Measurements from ENCODE around the gene AMHR2.
"Not testable (repeated sequence)": the region's sequence is repeated elsewhere in the genome, so short reads cannot be mapped to it uniquely, and the experiment has no call there.

Gene AMHR2

GRCh38 chr12:53386381-53386780, 37.3 kb upstream of the AMHR2 start:
- not testable (repeated sequence) for H2BK120ac ChIP-seq (ENCODE audit: low read depth, low read length); H2BK15ac ChIP-seq (ENCODE audit: low read depth, poor library complexity, severe bottlenecking); H3K79me1 ChIP-seq (replicated peaks; ENCODE audit: low read length, poor library complexity, severe bottlenecking); DNase-seq; H3K9me3 ChIP-seq (ENCODE audit: control insufficient read depth, low read length); H3K23ac ChIP-seq (ENCODE audit: low read length in 2 of 2); H4K8ac ChIP-seq (ENCODE audit: low read length); H3K4ac ChIP-seq (ENCODE audit: low read depth in 1 of 2, low read length in 2 of 2); H2BK5ac ChIP-seq (ENCODE audit: low read depth, low read length, poor library complexity, severe bottlenecking); H2AFZ ChIP-seq (ENCODE audit: low read depth, low read length); H2AK5ac ChIP-seq (ENCODE audit: low read length, severe bottlenecking); H3K14ac ChIP-seq (ENCODE audit: low read length in 2 of 2); H3K4me2 ChIP-seq (ENCODE audit: low read length, poor library complexity, severe bottlenecking); H4K91ac ChIP-seq (ENCODE audit: low read length); H3K18ac ChIP-seq (ENCODE audit: low read depth in 1 of 2, low read length in 2 of 2); H3K27me3 ChIP-seq (ENCODE audit: control insufficient read depth in 1 of 2, insufficient read depth in 1 of 2, low read length in 2 of 2)
- Histone ChIP-seq H3K36me3 (ENCODE audit: control insufficient read depth in 1 of 2, insufficient read depth in 2 of 2, low read depth in 1 of 2, low read length in 2 of 2) (peaks cover 24 to 40% of the 10 kb centered on the region in 2 experiments), H3K4me3 (ENCODE audit: insufficient read depth in 1 of 2, low read depth in 1 of 2, low read length in 2 of 2) (peak overlapping the region in 1 of 2 experiments; percentile 41), H3K4me1 (ENCODE audit: control insufficient read depth, insufficient read depth, low read depth, low read length) (peaks cover 35% of the 10 kb centered on the region), H3K27ac (ENCODE audit: low read length, poor library complexity, severe bottlenecking) (peak overlapping the region; percentile 85), H2BK12ac (ENCODE audit: low read length in 2 of 2) (peak overlapping the region in 1 of 2 experiments; percentile 74), H3K9ac (ENCODE audit: low read length) (peak overlapping the region; percentile 62)
- 93% methylated on average over 5 of the region's 5 CpGs for WGBS

- Histone ChIP-seq H2BK15ac (ENCODE audit: low read depth, poor library complexity, severe bottlenecking) (no peak overlapping the region), H4K91ac (ENCODE audit: low read length) (no peak overlapping the region), H3K27ac (ENCODE audit: low read length, poor library complexity, severe bottlenecking) (peak overlapping the region; percentile 42), H2BK12ac (ENCODE audit: low read length in 2 of 2) (no peak overlapping the region), H3K14ac (ENCODE audit: low read length in 2 of 2) (no peak overlapping the region), H2AFZ (ENCODE audit: low read depth, low read length) (no peak overlapping the region), H3K23ac (ENCODE audit: low read length in 2 of 2) (no peak overlapping the region), H2AK5ac (ENCODE audit: low read length, severe bottlenecking) (peak overlapping the region; percentile 54), H3K9ac (ENCODE audit: low read length) (peak overlapping the region; percentile 86), H2BK120ac (ENCODE audit: low read depth, low read length) (no peak overlapping the region), H3K4ac (ENCODE audit: low read depth in 1 of 2, low read length in 2 of 2) (no peak overlapping the region), H3K4me3 (ENCODE audit: insufficient read depth in 1 of 2, low read depth in 1 of 2, low read length in 2 of 2) (peak overlapping the region in 1 of 2 experiments; percentile 60), H4K8ac (ENCODE audit: low read length) (no peak overlapping the region), H3K79me1 (replicated peaks; ENCODE audit: low read length, poor library complexity, severe bottlenecking) (no peaks in the 10 kb centered on the region), H3K9me3 (ENCODE audit: control insufficient read depth, low read length) (no peaks in the 10 kb centered on the region), H3K27me3 (ENCODE audit: control insufficient read depth in 1 of 2, insufficient read depth in 1 of 2, low read length in 2 of 2) (no peaks in the 10 kb centered on the region), H3K4me2 (ENCODE audit: low read length, poor library complexity, severe bottlenecking) (no peak overlapping the region), H3K36me3 (ENCODE audit: control insufficient read depth in 1 of 2, insufficient read depth in 2 of 2, low read depth in 1 of 2, low read length in 2 of 2) (peaks cover 16 to 19% of the 10 kb centered on the region in 2 experiments), H3K18ac (ENCODE audit: low read depth in 1 of 2, low read length in 2 of 2) (no peak overlapping the region), H3K4me1 (ENCODE audit: control insufficient read depth, insufficient read depth, low read depth, low read length) (peaks cover 18% of the 10 kb centered on the region), H2BK5ac (ENCODE audit: low read depth, low read length, poor library complexity, severe bottlenecking) (no peak overlapping the region)
- no peak for DNase-seq
- 100% methylated on average over 2 of the region's 4 CpGs for WGBS
These were observed 34.7 kb upstream of the AMHR2 start for GRCh38 chr12:53388932-53389331.

GRCh38 chr12:53389702-53390101, 34.0 kb upstream of the AMHR2 start:
- Histone ChIP-seq H3K4me1 (ENCODE audit: control insufficient read depth, insufficient read depth, low read depth, low read length) (peaks cover 16% of the 10 kb centered on the region), H4K8ac (ENCODE audit: low read length) (no peak overlapping the region), H4K91ac (ENCODE audit: low read length) (no peak overlapping the region), H3K18ac (ENCODE audit: low read depth in 1 of 2, low read length in 2 of 2) (no peak overlapping the region), H2BK12ac (ENCODE audit: low read length in 2 of 2) (no peak overlapping the region), H2AFZ (ENCODE audit: low read depth, low read length) (no peak overlapping the region), H3K4me3 (ENCODE audit: insufficient read depth in 1 of 2, low read depth in 1 of 2, low read length in 2 of 2) (peak overlapping the region in 1 of 2 experiments; percentile 8), H3K4ac (ENCODE audit: low read depth in 1 of 2, low read length in 2 of 2) (no peak overlapping the region), H3K9ac (ENCODE audit: low read length) (peak overlapping the region; percentile 86), H2AK5ac (ENCODE audit: low read length, severe bottlenecking) (no peak overlapping the region), H2BK5ac (ENCODE audit: low read depth, low read length, poor library complexity, severe bottlenecking) (no peak overlapping the region), H2BK120ac (ENCODE audit: low read depth, low read length) (no peak overlapping the region), H3K27ac (ENCODE audit: low read length, poor library complexity, severe bottlenecking) (no peak overlapping the region), H3K14ac (ENCODE audit: low read length in 2 of 2) (no peak overlapping the region), H3K4me2 (ENCODE audit: low read length, poor library complexity, severe bottlenecking) (no peak overlapping the region), H3K27me3 (ENCODE audit: control insufficient read depth in 1 of 2, insufficient read depth in 1 of 2, low read length in 2 of 2) (no peaks in the 10 kb centered on the region), H3K36me3 (ENCODE audit: control insufficient read depth in 1 of 2, insufficient read depth in 2 of 2, low read depth in 1 of 2, low read length in 2 of 2) (peaks cover 10 to 14% of the 10 kb centered on the region in 2 experiments), H3K9me3 (ENCODE audit: control insufficient read depth, low read length) (no peaks in the 10 kb centered on the region), H2BK15ac (ENCODE audit: low read depth, poor library complexity, severe bottlenecking) (no peak overlapping the region), H3K79me1 (replicated peaks; ENCODE audit: low read length, poor library complexity, severe bottlenecking) (no peaks in the 10 kb centered on the region), H3K23ac (ENCODE audit: low read length in 2 of 2) (no peak overlapping the region)
- WGBS: 88% methylated on average over 3 of the region's 3 CpGs
- DNase-seq: no peak

GRCh38 chr12:53391724-53392123, 31.9 kb upstream of the AMHR2 start:
- H2AK5ac ChIP-seq (ENCODE audit: low read length, severe bottlenecking): no peak overlapping the region
- 91% methylated on average over 5 of the region's 5 CpGs for WGBS
- no peak overlapping the region for H3K27ac ChIP-seq (ENCODE audit: low read length, poor library complexity, severe bottlenecking)
- H2AFZ ChIP-seq (ENCODE audit: low read depth, low read length): no peak overlapping the region
- H2BK5ac ChIP-seq (ENCODE audit: low read depth, low read length, poor library complexity, severe bottlenecking): no peak overlapping the region
- no peak overlapping the region for H3K4me2 ChIP-seq (ENCODE audit: low read length, poor library complexity, severe bottlenecking)
- H3K4ac ChIP-seq (ENCODE audit: low read depth in 1 of 2, low read length in 2 of 2): no peak overlapping the region
- H2BK120ac ChIP-seq (ENCODE audit: low read depth, low read length): no peak overlapping the region
- peak overlapping the region in 1 of 2 experiments; percentile 41 for H3K4me3 ChIP-seq (ENCODE audit: insufficient read depth in 1 of 2, low read depth in 1 of 2, low read length in 2 of 2)
- peaks cover 12% of the 10 kb centered on the region for H3K4me1 ChIP-seq (ENCODE audit: control insufficient read depth, insufficient read depth, low read depth, low read length)
- H3K18ac ChIP-seq (ENCODE audit: low read depth in 1 of 2, low read length in 2 of 2): no peak overlapping the region
- no peak overlapping the region for H3K14ac ChIP-seq (ENCODE audit: low read length in 2 of 2)
- no peaks in the 10 kb centered on the region for H3K27me3 ChIP-seq (ENCODE audit: control insufficient read depth in 1 of 2, insufficient read depth in 1 of 2, low read length in 2 of 2)
- H4K8ac ChIP-seq (ENCODE audit: low read length): no peak overlapping the region
- H2BK15ac ChIP-seq (ENCODE audit: low read depth, poor library complexity, severe bottlenecking): no peak overlapping the region
- DNase-seq: no peak
- peaks cover 11 to 20% of the 10 kb centered on the region in 2 experiments for H3K36me3 ChIP-seq (ENCODE audit: control insufficient read depth in 1 of 2, insufficient read depth in 2 of 2, low read depth in 1 of 2, low read length in 2 of 2)
- no peak overlapping the region for H3K23ac ChIP-seq (ENCODE audit: low read length in 2 of 2)
- H3K9me3 ChIP-seq (ENCODE audit: control insufficient read depth, low read length): no peaks in the 10 kb centered on the region
- H4K91ac ChIP-seq (ENCODE audit: low read length): no peak overlapping the region
- H3K9ac ChIP-seq (ENCODE audit: low read length): peak overlapping the region; percentile 86
- no peak overlapping the region for H2BK12ac ChIP-seq (ENCODE audit: low read length in 2 of 2)
- no peaks in the 10 kb centered on the region for H3K79me1 ChIP-seq (replicated peaks; ENCODE audit: low read length, poor library complexity, severe bottlenecking)
